ENCODE measurements around the gene PDRG1. TPM values are rescaled to one million over a fixed set of nuclear protein-coding genes. Genes with fewer than 3 reads are reported as not detected.

Gene PDRG1
- 16.2 to 17.9 TPM (median 16.3 TPM) in 3 replicates for total RNA-seq

DNA sequence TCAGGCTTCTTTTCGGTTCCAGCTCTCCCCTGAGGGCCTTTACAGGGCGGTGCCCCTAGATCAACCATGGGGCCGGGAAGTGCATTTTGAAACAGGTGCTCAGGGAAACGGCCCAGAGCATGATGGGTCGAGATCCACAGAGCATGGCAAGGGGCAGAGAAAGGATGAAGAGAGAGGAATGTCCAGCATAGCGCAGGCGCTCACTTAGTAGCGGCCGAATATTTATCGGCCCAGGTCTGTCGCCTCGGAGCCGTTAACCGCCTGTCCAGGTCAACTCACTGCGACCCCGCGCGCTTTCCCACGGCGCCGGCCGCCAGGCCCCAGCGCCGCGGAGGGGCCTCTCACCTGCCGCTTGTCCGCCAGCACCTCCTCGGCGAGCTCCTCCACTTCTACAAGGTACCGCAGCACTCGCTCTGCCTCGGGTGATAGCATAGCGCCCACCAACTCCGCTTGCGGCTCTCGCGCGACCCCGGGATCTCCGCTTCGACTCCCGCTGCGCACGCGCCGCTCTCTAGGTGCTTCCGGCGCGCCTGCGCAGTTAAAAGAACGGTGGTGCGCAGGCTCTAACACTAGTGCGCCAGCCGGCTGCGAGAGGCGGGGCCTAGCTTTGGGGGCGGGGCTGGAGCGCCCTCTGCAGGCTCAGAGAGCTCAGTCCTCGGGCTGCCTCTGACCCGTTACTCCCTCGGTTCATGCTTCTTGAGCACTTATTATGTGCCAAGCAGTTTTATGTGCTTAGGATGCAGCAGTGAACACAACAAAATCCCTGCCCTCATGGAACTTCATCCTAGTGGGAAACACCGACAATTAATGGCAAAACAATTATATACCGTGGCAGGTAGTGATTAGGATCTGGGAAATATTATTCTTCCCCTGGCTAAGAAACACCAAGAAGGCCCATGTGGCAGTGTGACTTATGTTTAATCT, at the start of gene PDRG1:
Gene PDRG1 (minus strand): TSS at position 517 of the 924 bp plus-strand sequence. CDS start 85 bp downstream, at position 432.
- H3K36me3 Mint-ChIP-seq, result peaks cover 26% of the 10 kb centered on the region
- H3K27ac Mint-ChIP-seq, result peak within 1 kb of the TSS; percentile 94
- peak within 1 kb of the TSS; percentile 97 for H3K4me3 Mint-ChIP-seq
- H3K9me3 Mint-ChIP-seq, result peaks cover 10% of the 10 kb centered on the region
- TF ChIP-seq, protein P1, sequence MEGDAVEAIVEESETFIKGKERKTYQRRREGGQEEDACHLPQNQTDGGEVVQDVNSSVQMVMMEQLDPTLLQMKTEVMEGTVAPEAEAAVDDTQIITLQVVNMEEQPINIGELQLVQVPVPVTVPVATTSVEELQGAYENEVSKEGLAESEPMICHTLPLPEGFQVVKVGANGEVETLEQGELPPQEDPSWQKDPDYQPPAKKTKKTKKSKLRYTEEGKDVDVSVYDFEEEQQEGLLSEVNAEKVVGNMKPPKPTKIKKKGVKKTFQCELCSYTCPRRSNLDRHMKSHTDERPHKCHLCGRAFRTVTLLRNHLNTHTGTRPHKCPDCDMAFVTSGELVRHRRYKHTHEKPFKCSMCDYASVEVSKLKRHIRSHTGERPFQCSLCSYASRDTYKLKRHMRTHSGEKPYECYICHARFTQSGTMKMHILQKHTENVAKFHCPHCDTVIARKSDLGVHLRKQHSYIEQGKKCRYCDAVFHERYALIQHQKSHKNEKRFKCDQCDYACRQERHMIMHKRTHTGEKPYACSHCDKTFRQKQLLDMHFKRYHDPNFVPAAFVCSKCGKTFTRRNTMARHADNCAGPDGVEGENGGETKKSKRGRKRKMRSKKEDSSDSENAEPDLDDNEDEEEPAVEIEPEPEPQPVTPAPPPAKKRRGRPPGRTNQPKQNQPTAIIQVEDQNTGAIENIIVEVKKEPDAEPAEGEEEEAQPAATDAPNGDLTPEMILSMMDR (IDR thresholded peaks at IDR 0.05; ENCODE audit: unreplicated experiment), result peak; percentile 80
- peaks cover 27% of the 10 kb centered on the region for H3K27me3 Mint-ChIP-seq (ENCODE audit: low read depth)
- H3K4me1 Mint-ChIP-seq, result peaks cover 15% of the 10 kb centered on the region
- peak; percentile 98 to 99 for DNase-seq (ENCODE audit: low spot score in 2 of 2, unreplicated experiment in 2 of 2)

DNA sequence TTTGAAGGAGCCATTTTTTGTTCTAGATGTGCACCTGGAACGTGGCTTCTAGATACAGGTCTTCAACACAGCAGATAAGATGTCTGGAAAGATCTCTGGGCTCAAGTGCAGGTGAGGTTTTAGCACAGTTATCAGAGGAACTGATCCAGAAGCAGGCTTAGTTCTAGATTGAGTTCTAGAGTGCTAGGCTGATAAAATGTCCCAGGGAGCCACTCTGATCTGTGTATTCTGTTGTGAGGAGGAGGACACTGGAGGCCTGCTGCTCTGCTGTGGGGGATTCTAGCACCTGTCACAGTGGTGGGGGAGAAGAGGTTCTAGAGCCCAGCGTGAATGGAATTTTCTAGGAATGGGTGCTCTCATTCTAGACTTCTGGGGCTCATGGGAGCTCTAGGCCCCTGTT, 46.4 kb upstream of the PDRG1 start:
- TF ChIP-seq, protein P1 (IDR thresholded peaks at IDR 0.05; ENCODE audit: unreplicated experiment), result no peak
- Mint-ChIP-seq H3K9me3 (no peaks in the 10 kb centered on the region), H3K27me3 (ENCODE audit: low read depth) (peaks cover 75% of the 10 kb centered on the region), H3K27ac (no peak overlapping the region), H3K4me1 (no peaks in the 10 kb centered on the region), H3K4me3 (no peak overlapping the region), H3K36me3 (no peaks in the 10 kb centered on the region)
- DNase-seq (ENCODE audit: low spot score in 2 of 2, unreplicated experiment in 2 of 2), result no peak

DNA sequence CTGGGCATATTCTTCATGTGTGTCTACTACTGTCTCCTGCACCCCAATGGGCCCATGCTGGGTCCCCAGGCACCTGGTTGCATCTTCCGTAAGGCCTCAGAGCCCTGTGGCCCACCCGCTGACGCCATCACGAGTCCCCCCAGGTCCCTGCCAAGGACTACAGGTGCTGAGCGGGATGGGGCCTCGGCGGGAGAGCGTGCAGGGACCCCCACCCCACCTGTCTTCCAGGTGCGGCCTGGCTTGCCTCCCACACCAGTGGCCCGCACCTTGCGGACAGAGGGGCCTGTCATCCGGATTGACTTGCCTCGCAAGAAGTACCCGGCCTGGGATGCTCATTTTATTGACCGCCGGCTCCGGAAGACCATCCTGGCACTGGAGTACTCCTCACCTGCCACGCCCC, 45.1 kb upstream of the PDRG1 start:
- Mint-ChIP-seq H3K27me3 (ENCODE audit: low read depth) (peaks cover 84% of the 10 kb centered on the region), H3K27ac (no peak overlapping the region), H3K4me3 (no peak overlapping the region), H3K9me3 (no peaks in the 10 kb centered on the region), H3K4me1 (no peaks in the 10 kb centered on the region), H3K36me3 (no peaks in the 10 kb centered on the region)
- no peak for DNase-seq (ENCODE audit: low spot score in 2 of 2, unreplicated experiment in 2 of 2)
- TF ChIP-seq, protein P1 (IDR thresholded peaks at IDR 0.05; ENCODE audit: unreplicated experiment), result no peak

DNA sequence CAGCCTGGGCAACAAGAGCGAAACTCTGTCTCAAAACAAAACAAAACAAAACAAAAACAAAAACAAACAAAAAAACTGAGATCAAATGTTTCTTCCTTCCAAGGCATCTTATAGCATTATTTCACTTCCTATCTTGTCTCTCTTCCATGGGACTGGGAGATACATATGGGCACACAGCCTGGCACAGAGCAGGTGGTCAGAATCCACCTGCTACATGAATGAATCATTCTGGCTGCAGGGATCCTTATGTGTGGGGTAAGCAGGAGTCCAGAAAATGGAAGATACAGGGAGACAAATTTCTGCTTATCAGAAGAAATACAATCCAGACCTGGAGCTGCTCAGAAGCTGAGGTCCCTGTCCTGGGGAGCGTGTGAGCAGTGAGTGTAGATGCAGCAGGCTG, 40.2 kb upstream of the PDRG1 start:
- H3K27ac Mint-ChIP-seq, result no peak overlapping the region
- peaks cover 59% of the 10 kb centered on the region for H3K27me3 Mint-ChIP-seq (ENCODE audit: low read depth)
- H3K4me3 Mint-ChIP-seq, result no peak overlapping the region
- no peak for DNase-seq (ENCODE audit: low spot score in 2 of 2, unreplicated experiment in 2 of 2)
- H3K4me1 Mint-ChIP-seq, result no peaks in the 10 kb centered on the region
- no peaks in the 10 kb centered on the region for H3K9me3 Mint-ChIP-seq
- H3K36me3 Mint-ChIP-seq, result no peaks in the 10 kb centered on the region
- TF ChIP-seq, protein P1 (IDR thresholded peaks at IDR 0.05; ENCODE audit: unreplicated experiment), result no peak

DNA sequence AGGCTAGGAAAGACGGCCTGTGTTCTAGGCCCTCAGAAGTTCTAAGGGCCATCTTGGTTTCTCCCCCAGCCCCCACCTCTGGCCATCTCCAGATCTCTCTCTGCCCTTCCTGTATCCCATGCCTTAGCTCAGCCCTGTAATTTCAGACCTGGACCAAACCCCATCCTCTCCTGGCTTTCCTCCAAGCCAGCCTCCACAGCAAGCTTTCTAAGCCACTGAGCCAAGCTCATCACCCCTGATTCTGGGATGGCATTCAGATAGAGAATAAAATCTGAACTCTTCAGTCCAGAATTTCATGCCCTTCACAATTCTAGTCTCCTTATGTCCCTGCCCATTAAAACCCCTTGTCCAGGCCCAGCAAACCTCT, 39.5 kb upstream of the PDRG1 start:
- DNase-seq (ENCODE audit: low spot score in 2 of 2, unreplicated experiment in 2 of 2), result no peak
- Mint-ChIP-seq H3K9me3 (no peaks in the 10 kb centered on the region), H3K27ac (no peak overlapping the region), H3K27me3 (ENCODE audit: low read depth) (peaks cover 51% of the 10 kb centered on the region), H3K36me3 (no peaks in the 10 kb centered on the region), H3K4me1 (no peaks in the 10 kb centered on the region), H3K4me3 (no peak overlapping the region)
- TF ChIP-seq, protein P1 (IDR thresholded peaks at IDR 0.05; ENCODE audit: unreplicated experiment), result no peak

Measured in mesothelial cell of epicardium (in vitro differentiated cells).